NCI-H2196 (cell line): Measurements from ENCODE around the gene WWC2.
"Not testable (repeated sequence)": the region's sequence is repeated elsewhere in the genome, so short reads cannot be mapped to it uniquely, and the experiment has no call there.

Experiments used
- DNase-seq: peaks from one replicate; lab custom pipeline; 2025; ENCODE audit not compliant: unreplicated experiment; lab: John Stamatoyannopoulos, UW

Gene WWC2

DNA sequence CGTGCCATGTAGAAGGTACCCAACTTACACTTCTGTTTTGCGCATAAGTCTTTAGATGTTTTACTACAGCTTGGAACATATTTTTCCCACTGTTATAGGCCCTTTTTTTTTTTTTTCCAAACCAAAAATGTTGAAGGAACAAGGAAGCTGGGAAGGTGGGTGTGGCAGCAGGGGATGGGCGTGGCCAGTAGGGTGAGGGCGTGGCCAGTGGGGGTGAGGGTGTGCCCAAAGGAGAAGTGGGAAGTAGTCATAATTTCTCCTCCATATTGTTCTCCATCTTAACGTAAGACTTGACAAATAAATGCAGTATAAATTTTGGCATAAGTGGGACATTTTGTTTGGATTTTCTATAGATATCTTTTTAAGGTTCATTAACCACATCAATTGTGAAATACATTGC lies 190.6 kb downstream of the WWC2 start:
- DNase-seq: no peak

DNA sequence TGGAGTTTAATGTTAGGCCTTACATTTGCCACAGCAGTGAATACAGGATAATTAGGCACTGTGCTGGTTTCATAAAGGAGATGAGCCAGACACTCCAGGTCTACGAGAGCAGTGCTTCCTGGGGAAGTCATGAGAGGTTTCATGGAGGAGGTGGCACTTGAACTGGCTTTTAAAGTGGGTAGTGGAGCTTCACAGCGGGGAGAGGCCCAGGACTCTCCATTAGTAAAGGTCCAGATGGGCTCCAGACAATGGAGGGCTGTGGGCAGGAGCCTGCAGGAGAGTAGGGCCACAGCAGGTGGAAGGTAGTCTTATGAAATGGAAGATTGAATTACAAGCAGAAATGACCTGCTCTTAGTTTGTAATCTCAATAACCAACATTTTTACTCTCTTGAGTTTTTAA lies 192.0 kb downstream of the WWC2 start:
- no peak for DNase-seq

DNA sequence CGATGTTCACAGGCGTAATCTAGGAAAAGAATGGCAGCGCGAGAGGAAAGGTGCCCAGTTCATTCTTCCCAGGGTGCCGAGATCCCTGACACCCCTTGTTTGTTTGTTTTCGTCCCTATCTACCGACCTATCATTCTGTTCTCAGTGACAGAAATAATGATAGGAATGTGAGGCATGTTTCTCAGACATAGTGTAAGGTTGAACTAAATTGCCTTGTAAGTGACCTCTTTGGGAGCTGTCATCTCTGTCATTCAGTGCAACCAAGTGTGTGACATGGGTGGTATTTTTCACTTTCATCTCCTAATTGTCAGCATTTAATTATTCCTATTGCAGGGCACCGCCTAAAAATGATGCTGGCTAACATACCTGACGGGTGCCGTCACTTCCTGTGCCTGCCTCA lies 196.7 kb downstream of the WWC2 start:
- no peak for DNase-seq

DNA sequence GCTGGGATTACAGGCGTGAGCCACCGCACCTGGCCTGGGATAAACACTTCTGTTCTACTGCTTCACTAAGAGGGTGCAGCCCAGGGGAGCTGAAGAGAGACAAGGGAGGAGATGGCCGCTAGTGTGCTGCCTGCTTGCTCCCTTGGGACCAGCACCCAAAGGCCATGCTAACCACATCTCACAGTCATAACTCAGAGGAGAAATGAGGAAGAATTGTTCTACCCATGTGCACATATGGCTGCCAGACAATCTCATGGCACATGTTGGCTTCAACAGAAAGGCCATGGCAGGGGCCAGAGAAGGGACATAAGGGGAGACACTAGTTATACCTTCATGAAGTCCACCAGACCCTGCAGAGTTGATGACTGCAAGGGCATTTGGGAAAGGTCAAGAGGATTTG lies 198.6 kb downstream of the WWC2 start:
- DNase-seq: no peak

DNA sequence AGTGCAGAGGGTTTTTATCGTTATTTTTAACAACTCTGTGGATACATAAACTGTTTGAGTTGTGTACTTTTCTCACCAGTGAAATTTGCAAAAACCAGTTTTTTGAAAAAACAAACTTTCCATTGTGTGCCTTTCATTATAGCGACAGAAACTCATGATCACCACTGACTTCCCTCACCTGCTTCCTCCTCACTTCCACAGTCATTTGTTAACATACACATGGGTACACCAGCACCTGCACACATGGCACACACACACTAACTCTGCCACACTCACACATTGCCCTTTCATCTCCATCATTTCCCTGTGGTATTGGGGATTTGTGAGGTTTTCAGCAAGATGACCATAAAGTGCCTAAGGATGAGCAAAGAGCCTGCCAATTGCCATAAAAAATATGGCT lies 200.4 kb downstream of the WWC2 start:
- no peak for DNase-seq

DNA sequence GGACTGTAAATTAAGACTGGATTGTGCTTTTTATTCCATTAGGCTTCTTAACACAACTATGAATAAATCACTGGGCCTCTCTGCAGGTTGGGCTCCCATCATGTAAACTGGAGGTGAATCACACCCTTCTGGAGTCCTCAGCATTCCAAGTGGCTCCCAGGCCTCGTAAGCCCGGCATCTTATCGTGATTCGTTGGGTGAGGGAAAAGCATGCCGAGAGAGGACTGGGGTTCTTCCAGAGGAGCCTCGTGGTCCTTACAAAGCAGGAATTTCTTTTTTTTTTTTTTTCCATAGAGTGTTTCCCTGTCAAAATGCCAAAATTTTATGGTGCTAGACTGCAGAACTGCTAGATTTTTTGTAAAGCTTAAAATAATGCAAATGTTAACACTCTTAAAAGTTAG lies 201.0 kb downstream of the WWC2 start:
- DNase-seq: no peak

DNA sequence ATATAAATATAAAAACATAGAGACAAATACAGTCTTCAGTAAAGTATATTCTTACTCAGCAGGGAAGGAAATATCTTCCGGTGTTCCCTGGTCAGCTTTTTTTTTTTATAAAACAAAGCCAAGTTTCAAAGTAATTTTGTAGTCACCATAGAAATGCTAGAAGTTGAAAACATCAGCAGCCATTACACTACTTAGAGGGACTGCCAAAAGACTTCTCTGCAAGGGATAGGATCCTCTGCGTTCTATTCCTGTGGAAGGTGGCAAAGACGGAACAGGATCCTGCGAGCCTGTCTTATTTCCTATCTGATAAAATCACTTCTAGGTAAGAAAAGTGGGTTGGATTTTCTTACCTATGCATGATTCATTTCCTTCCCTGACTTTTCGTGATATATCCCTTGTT lies 201.6 kb downstream of the WWC2 start:
- DNase-seq: no peak

DNA sequence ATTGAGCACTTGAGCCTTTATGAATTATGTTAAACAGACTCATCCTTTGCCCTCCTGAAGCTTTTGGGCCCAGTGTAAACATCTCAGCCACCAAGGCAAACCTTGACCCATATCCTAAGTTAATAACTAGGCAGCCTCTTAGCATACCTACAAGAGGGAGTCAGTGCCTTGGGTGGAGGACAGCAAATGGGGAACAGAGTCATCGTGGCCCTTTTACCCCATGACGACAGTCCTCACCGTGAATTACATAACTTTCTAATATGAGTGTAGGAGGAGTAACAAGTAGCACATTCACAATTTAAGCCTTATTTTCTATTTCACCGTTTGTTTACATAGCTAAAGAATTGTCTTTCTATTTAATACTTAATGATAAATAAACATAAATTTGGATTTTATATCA lies 204.2 kb downstream of the WWC2 start:
- DNase-seq: no peak

DNA sequence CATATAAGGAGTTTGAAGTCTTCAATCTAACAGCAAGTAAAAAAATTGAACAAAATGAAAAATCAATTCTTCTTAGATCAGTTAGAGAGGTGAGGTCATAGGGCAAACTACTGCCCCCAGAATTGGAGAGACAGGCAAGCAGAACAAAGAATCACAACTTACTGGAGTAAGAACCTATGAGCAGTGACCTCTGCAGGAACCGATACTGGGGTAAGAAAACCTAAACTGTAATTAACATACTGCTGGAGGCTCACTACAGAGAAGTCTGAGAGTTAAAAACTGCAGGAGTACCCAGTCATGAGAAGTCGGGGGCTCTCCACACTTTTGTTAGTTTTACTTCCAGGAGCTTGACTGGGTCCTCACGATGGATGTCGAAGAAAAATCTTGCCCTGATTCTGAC lies 205.0 kb downstream of the WWC2 start:
- DNase-seq: no peak

DNA sequence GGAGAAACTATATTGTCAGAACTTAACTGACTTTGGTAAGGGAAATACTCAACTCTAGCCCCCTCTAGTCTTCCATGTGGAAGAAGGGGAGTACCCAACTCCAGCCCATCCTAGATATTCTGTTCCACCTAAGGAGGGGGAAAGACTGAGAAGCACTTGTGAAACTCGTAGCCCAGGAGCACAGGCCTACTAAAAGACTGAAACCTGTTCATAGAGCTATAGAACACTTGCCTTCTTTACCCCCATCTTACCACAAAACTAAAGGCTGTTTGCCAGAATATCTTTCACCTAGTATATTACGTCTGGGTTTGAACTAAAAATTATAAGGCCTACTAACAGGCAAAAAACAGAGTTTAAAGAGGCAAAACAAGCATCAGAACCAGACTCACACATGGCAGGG lies 205.5 kb downstream of the WWC2 start:
- no peak for DNase-seq

DNA sequence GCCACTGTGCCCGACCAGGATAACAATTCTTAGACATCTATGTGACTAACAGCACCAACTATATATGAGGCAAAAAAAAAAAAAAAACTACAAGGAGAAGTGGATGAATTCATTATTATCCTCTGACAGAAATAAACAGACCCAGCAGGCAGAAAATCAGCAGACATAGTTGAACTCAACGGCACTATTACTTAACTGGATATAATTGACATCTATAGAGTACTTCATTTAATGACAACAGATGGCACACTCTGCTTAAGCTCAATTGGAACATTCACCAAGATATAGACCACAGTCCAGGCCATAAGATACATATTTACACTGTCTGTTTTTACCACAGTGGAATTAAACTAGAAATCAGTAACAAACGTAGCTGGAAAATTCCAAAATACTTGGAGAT lies 207.8 kb downstream of the WWC2 start:
- no peak for DNase-seq

DNA sequence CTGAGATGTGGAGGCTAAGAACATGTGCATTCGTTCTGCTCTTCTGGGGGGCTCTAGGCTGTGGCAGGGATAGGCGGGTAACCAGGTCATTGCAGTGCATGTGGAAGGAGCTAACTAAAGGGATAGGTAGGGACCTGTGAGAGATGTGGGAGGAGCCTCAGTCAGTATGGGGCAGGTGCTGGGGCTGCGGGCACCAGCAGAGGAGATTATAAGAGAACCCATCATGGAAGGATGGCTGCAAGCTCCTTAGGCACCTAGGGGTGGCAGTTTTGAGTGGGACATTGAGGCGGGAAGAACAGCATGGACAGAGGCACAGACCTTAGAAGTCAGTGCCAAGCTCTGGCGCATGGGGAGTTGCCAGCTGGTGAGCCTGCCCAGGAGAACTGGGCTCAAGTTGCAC lies 213.8 kb downstream of the WWC2 start:
- DNase-seq: no peak

DNA sequence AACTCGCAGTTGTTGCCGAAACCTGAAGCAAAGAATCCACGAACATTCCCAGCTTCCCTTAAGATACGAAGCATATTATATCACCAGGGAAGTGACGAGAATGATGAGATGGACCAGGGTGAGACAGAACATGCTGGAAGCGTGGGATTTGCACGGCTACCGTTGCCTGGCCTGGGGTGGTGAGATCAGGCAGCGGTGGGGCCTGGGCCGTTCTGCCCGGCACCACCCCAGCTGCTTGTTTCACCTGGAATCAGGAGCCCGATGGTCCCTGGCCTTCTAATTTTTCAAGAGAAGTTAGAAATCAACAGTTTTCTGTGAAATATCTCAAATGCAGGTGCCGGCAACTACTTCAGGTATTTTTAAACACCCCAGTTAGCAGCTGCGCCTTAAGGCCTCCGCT lies 215.3 kb downstream of the WWC2 start:
- no peak for DNase-seq

DNA sequence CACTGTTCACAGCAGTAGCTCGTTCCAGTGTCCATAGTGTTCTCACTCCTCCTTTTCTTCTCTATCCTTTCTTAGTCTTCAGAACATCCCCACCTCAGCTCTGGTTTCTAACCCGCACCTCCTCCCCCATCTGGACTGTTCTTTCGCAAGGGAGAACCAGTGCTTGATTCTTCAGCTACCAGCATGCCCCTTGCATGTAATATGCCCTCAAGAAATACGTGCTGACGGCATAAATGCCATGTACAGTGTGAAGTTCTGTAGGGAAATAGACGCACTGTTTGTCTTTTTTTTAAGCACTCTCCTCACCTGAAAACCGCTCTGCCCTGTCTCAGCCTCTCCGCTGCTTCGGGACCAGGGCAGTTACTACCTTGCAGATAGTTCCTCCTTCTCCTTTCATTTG lies 215.7 kb downstream of the WWC2 start:
- DNase-seq: no peak

DNA sequence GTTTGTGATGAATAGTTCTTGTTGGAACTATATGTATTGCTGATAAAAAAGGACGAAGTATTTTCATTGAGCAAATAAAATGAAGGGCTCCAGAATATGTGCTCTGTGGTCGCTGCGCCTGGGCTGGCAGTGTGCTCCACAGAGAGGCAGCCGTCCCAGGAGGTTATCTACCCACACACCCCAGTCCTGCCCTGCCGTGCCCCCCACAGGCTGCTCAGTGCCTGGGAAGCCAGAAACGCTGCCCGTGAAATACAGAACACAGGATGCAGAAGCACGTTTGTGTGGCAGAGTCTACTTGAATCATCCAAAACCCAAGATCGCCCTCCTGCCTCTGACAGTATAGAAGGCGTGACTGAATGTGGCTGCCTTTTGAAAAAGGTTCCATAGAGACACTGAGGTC lies 219.6 kb downstream of the WWC2 start:
- no peak for DNase-seq

DNA sequence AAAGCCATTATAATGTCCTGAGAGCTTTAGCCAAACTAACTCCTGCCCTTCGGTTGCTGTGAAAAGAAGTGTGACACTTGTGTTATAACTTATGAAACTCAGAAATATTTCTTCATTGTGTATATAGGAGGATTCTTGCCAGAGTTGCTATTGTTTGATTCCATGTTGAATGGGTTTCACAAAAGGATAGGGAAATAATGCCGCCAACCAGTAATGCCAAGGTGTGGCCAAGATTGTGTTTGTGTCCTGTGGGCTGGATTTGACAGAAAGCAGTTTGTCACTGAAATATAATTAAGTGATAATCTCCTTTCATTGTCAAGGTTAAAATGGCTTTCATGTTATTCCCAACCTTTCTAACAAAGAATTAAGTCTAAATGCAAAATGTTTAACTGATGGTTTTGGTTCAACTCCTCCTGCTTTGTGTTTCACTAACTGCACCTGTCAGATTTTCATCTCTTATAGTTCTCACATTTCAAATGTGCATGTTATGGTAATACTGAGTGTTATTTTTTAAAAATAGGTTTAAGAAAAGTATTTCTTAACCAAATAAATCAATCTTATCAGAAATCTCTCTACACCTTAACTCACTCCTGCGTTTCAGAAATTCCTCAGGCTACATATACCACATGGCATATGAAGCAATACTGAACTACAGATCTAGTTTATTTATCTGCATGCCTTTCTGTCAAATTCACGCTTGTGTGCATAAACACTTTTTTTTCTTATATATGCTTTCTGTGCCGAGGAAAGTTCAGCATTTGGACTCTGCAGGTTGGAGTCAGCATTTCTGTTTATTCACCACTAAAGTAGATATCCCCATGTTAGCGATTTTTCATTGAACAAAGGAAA lies 221.4 kb downstream of the WWC2 start, which contains the start of gene CLDN22:
Gene CLDN22, minus strand, starts transcription at position 66 of the 849 bp plus-strand sequence. Its CDS starts 58 bp downstream, at position 8.
- DNase-seq: no peak

DNA sequence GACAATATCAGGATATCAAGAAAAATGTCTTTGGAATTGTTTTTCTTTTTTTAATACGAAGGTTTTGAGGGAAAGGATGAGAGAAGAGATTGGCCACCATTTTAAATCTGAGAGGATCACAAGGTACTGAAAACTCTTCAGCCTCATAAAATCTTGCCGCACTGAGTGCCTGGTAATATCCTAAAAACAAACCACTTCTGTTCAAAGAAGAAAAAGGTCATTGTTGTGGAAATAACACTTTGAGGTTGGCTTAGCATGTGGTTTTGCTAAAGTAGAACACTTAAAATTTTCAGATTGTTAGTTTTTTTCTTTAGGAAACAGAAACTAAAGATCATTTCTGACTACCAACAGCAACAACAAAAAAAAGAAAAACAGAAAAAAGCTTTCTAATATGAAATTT lies 222.0 kb downstream of the WWC2 start:
- no peak for DNase-seq

DNA sequence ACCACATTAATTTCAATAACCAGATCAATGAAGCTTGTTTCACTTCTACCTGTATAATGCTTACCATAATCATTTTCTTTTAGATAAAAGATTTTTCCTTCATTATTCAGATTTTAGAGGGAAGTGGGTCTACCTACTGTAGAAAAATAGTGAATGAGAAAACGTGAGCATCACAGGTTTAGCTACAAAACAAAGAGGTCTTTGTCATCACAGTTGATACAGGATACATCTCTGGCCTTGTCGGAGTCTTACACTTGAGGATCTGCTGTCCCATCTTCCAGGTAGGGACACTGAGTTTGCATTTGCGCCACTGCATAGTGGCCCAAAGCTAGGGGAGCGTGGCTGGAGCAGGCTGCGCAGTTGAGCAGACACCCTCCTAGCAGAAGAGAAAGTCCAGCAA lies 222.5 kb downstream of the WWC2 start:
- DNase-seq: no peak

DNA sequence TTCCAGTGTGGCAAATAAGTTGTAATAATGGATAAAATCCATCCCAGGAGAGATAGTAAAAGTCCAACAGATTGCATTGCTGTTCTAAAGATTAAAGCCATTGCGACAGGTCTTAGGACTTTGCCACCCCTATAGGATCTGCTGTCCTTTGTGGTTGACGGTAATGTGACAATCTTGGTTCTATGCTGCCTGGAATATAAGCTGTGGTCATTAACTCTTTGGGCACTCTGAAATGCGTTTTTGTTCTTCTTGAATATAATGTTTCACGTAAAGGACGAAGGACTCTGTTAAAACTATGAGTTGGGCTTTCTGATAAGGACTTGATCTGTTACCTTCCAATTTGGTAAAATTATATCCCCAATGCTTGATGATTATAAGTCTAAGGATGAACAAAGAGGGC lies 223.3 kb downstream of the WWC2 start, which contains the start of gene CLDN24:
Gene CLDN24, minus strand, starts transcription at position 101 of the 400 bp plus-strand sequence. Its CDS starts 0 bp downstream, at position 101.
- DNase-seq: no peak

DNA sequence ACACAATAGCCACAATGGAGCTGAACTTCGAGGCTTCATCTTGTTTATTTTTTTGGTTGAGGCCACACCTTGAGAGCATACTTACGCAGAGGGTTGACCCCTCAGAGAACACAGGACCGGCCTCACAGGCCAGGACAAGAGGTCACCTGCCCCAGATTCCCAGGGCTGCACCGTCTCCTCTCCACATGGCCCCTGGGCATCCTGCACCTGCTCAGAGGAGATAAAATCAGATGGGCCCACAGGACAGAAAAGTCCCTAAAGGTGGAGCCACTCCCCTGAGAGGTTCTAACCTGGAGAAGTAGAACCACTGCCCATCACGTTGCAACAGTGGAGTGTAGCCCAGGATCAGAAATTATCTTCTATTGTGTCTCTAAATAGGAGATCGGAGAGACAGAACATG lies 224.2 kb downstream of the WWC2 start:
- no peak for DNase-seq

DNA sequence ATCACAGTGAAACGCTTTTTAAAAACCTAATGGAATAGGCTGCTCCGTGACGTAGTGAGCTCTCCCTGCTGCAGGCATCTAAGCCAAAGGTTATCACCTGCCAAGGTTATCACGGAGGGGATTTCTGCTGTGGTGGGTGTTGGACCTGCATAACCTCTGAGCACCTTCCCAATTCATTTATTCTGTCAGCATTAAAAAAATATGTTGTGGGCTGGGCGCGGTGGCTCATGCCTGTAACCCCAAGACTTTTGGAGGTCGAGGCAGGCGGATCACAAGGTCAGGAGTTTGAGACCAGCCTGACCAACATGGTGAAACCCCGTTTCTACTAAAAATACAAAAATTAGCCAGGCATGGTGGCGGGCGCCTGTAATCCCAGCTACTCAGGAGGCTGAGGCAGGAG lies 225.0 kb downstream of the WWC2 start:
- DNase-seq: not testable (repeated sequence)

DNA sequence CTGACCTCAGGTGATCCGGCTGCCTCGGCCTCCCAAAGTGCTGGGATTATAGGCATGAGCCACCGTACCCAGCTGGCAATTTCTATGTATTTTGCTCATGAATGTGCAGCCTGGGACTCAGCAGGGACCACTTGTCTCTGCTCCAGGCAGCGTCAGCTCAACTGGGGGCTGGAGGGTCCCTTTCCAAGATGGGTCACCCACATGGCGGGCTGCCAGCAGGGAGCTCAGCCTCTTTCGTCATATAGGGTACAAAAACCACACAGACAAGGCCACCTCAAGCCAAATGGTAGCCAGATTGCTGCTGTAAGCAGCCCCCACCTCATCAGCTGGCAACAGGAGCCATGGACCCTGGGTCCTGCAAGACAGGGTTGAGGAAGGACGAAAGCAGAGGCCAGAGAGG lies 225.6 kb downstream of the WWC2 start:
- no peak for DNase-seq

DNA sequence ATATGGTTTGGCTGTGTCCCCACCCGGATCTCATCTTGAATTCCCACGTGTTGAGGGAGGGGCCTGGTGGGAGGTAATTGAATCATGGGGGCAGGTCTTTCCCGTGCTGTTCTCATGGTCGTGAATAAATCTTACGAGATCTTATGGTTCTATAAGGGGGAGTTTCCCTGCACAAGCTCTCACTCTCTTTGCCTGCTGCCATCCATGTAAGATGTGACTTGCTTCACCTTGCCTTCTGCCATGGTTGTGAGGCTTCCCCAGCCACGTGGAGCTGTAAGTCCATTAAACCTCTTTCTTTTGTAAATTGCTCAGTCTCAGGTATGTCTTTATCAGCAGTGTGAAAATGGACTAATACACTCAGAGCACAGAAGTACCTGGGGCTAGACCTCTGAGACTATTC lies 227.3 kb downstream of the WWC2 start:
- DNase-seq: not testable (repeated sequence)
